ENCODE data around the gene LRRC25. TPM values are rescaled to one million over a fixed set of nuclear protein-coding genes. Genes with fewer than 3 reads are reported as not detected.

The LRRC25 gene
- total RNA-seq, 2 donors from 2014 or later: not detected

DNA sequence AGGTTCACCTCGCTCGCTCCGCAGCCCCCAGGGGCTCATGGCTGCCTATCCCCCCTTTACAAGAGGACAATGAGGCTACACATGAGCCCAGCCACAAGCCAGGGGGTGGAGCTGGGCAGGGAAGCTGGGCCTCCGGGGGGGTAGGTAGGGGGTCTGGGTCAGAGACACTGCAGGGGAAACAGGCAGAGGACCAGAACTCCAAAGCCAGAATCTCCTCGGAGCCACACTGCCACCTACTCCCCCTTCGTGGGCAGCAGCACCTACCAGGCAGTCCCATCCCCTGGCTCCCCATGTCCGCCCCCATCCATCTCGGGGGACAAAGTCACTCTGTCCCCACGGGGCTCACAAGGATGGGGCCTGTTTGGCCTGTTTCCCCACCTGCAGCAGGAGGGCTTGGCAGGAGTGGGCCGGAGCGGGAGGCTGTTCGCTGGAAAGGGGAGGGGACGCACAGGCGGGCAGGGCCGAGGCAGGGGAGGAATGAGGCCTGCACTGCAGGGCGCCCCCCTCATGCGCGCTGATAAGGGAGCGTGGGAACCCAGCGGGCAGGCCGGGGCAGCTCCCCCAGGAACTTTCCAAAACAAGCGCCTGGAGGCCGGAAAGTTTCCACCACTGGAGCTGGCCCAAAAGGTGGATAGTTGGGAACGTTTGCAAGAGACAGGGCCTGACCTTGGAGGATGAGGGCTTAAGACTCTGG, 41.1 kb upstream of the LRRC25 start:
- H3K27ac Mint-ChIP-seq: no peak overlapping the region
- DNase-seq (ENCODE audit: low spot score in 2 of 2) (no peak), ATAC-seq (no peak)
- peaks cover 5 to 6% of the 10 kb centered on the region in 2 donors for H3K9me3 Mint-ChIP-seq
- peaks cover 0 to 10% of the 10 kb centered on the region in 2 donors for H3K36me3 Mint-ChIP-seq

DNA sequence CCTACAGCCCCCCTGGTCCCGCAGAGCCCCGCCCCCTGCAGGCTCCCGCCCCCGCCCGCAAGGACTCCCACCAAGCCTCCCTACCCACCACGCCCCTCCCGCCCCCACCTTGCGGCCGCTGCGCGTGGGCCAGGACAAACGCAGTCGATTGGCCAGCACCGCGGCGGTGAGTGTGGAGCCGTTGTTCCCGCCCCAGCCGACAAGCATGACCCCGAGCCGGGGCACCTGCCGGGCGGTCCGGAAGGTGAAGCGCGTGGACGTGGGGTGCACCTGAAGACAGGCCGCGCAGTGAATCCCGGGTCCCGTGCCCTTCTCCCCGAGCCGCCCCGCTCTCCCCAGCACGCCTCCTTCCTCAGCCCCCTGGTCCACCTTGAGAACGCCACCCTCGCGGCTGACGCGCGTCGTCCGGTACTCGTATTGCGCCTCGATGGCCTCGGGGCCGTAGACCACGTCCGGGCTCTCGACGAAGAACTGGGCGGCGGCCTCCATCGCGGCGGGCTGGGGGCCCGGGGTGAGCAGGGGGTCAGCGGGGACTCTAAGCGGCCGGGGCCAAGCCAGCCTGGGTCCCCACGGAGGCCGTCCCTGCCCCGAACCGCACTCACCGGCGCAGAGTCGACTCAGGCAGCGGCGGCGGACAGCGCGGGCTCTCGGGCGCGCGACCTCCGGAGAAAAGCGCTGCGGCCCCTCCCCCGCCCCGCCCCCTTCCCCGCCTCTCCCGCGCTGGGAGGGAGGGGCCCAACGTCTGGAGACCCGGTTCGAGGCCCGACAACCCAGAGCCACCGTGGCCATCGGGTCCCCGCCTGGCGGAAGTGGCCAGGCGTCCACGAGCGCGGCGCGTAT, 40.3 kb upstream of the LRRC25 start, which contains the start of gene ISYNA1:
Gene ISYNA1, minus strand, starts transcription at position 643 of the 840 bp plus-strand sequence. Its CDS starts 154 bp downstream, at position 489.
- Mint-ChIP-seq H3K9me3 (peaks cover 5 to 6% of the 10 kb centered on the region in 2 donors), H3K36me3 (peaks cover 0 to 6% of the 10 kb centered on the region in 2 donors), H3K27ac (peak within 1 kb of the TSS in 1 of 2 donors; percentile 9)
- peak; percentile 29 to 33 for ATAC-seq
- peak in 1 of 2 donors; percentile 48 for DNase-seq (ENCODE audit: low spot score in 2 of 2)

DNA sequence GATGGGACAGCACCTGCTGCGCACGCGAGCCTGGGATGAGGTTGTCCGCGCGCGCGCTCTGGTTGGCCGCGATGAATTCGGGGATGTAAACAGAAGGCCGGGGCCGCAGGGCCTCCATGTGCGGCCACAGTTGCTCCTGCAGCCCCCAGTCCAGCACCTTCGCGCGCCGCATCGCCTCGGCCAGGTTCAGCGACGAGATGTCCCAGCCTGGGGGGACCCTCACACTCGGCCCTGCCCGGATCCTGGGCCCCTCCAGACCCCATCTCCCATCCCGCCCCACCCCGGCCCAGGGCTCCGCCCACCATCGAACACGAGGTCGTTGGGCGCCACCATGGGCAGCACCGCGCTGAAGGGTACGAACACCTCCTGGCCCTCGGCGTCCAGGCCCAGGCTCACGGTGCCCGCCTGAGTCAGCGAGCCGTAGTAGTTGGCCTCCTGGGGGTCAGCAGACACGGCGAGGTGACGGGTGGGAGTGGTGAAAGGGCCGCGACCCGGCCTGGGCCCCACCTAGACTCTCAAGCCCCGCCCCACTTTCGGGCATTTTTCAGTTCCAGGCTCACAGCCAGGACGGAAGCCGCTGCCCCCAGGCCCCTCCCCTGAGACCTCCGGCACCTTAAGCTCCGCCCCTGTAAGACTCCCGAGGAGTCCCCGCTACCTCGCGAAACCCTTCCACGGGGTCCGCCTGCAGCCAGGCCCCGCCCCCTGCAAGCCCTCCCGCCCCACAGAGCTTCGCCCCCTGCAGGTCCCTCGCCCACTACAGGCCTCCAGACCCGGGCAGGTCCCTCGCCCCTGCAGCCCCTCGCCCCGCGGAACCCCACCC, 39.5 kb upstream of the LRRC25 start:
- H3K36me3 Mint-ChIP-seq: no peaks in the 10 kb centered on the region
- no peaks in the 10 kb centered on the region for H3K9me3 Mint-ChIP-seq
- DNase-seq (ENCODE audit: low spot score in 2 of 2) (peak in 1 of 2 donors; percentile 70), ATAC-seq (peak; percentile 59 to 66)
- H3K27ac Mint-ChIP-seq: peak overlapping the region; percentile 67 to 79

DNA sequence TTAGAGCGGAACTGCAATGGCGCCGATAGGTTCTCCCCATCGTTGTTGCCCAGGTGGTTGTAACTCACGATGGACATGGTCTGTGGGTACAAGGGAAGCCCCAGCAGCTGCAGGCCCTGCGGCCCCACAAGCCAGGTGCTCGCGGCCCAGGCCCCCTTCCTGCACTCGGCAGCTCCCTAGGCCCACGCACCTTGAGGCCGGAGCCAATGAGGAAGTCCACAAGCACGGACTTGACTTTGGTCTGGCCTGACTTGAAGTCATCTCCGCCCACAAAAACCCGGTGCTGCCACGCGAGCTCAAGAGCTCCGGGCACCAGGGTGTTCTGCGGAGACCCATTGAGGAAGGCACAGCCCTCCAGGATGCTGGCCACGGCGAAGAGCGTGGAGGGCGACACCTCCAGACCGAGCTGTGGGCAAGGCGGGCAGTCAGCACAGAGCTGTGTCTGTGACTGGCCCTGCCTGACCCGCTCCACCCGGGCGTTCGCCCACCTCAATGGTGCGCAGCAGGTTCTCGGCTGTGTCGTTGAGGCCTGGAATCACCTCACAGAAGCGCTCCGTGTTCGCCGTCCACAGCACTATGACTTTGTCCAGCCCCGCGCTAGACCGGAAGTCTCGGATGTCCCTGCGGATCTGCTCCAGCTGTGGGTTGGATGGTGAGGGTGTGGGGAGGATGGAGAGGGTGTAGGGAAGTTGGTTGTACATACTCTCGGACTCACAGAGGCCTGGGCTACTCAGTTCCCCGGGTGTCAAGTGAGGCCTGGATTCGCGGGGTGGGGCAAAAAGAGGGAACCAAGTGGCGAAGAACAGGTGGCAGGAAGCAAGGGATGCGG, 38.6 kb upstream of the LRRC25 start:
- no peaks in the 10 kb centered on the region for H3K9me3 Mint-ChIP-seq

DNA sequence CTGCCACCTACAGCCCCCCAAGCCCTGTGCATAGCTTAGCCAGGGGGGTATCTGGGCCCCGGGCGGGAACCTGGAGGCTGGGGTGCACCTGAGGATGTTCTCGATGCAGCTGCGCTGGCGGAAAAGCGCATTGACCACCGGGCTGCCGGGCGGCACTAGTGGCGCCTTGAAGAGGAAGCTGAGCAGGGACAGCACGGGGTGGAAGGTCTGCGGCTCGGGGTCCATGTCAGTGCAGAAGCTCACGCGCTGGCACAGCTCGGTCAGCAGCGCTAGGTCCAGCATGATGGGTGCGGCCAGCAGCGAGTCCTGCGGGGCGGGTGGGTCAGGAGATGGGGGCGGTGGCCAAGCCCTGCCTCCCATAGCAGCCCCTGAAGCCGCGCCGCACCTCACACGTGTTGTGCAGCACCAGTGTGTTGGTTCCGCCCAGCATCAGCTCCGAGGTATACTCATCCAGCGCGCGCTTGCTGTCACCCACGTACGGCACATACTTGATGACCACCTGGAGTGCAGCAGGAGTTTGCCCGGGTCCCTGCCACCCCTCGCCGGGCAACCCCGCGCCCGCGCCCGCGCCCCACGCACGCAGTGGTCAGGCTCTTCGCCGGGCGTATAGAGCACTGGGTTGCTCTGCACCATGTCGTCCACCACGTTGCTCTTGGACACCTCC, 37.9 kb upstream of the LRRC25 start:
- DNase-seq (ENCODE audit: low spot score in 2 of 2) (no peak), ATAC-seq (no peak)
- H3K27ac Mint-ChIP-seq: no peak overlapping the region
- H3K9me3 Mint-ChIP-seq: no peaks in the 10 kb centered on the region
- H3K36me3 Mint-ChIP-seq: no peaks in the 10 kb centered on the region

More for the DNA sequence above, 38.6 kb upstream of the LRRC25 start:
- Mint-ChIP-seq H3K36me3 (no peaks in the 10 kb centered on the region), H3K27ac (peak overlapping the region; percentile 67 to 79)
- no peak for ATAC-seq
- no peak for DNase-seq (ENCODE audit: low spot score in 2 of 2)

DNA sequence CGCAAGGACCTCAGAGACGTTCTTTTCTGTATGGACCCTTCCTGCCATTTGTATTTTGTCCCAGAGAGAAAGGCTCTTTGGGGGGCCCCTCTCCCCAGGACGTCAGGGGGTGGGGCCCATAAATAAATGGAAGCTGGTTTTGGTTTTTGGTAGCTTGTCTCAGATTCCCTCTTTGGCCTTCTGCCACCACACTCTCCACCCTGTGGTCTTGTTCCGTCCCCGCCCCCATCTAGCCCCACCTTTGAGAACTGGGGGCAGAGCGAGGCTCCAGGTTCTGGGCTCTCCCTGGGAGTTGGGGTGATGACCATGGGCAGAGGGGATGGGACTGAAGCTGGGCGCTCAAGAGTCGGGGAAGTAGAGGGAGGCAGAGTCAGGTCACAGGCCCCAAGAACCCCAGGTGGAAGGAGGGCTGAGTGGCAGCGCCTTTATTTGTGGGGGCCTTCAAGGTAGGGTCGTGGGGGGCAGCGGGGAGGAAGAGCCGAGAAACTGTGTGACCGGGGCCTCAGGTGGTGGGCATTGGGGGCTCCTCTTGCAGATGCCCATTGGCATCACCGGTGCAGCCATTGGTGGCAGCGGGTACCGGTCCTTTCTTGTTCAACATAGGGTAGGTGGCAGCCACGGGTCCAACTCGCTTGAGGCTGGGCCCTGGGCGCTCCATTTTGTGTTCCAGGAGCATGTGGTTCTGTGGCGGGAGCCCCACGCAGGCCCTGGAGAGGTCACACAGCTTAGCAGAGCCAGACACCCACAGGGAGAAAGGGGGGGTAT, 37.2 kb upstream of the LRRC25 start:
- no peak for DNase-seq (ENCODE audit: low spot score in 2 of 2)
- H3K9me3 Mint-ChIP-seq: no peaks in the 10 kb centered on the region
- no peaks in the 10 kb centered on the region for H3K36me3 Mint-ChIP-seq
- no peak for ATAC-seq
- no peak overlapping the region for H3K27ac Mint-ChIP-seq

DNA sequence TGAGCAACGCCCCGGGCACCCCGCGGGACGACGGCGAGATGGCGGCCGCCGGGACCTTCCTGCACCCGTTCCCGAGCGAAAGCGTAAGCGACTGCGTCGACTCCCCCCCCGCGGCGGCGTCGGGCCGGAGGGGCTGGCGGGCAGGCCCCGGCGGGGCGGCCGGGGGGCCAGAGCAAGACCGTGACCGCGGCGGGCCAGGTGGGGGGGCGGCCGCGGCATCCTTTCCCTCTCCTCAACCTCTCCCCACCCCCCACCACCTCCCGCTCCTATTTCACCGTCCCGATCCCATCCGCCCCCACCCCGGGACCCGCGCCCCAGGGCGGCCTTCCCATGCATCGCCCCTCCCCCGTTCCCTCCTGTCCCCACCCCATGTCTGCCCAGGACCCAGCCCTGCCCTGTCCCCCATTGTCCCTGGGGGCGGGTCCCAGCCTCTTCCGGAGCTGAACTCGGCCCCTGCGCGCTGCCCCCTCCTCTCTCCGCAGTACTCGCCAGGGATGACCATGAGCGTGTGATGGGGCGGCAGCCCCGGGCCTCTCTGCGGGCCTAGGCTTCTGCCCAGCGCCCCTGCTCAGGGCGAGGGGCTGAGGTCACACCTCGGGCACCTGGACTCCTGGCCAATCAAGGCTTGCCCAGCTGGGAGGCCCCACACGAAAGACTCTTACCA, 36.4 kb upstream of the LRRC25 start:
- DNase-seq (ENCODE audit: low spot score in 2 of 2) (no peak), ATAC-seq (no peak)
- Mint-ChIP-seq H3K36me3 (no peaks in the 10 kb centered on the region), H3K9me3 (no peaks in the 10 kb centered on the region), H3K27ac (no peak overlapping the region)

DNA sequence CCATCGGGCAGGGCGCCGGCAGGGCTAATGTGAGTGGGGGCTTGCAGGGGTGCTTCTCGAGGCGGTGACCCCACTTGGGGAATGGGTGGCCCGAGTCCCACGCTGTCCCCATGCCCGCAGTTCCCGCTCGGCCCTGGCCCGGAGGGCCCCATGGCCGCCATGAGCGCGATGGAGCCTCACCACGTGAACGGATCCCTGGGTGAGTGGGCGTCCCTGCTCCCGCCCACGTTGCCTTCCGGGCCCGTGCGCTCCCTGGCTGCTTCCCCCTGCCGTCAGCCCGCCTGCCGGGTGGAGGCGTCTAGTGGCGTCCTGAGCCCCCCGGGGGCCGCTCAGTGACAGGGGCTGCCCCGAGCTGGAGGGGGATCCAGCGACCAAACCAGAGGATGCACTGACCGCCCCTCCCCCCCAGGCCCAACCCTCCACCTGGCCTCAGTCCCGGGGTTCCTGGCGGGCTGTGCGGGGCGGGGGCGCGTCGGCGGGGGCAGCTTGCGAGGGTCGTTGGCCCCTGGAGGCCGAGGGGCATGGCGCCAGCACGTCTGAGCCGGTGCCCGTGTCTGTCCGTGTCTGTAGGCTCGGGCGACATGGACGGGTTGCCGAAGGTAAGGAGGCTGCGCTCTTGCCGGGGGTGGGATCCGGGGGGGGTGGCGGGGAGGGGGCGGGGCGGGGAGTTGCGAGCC, 35.7 kb upstream of the LRRC25 start:
- Mint-ChIP-seq H3K9me3 (no peaks in the 10 kb centered on the region), H3K27ac (no peak overlapping the region), H3K36me3 (no peaks in the 10 kb centered on the region)
- DNase-seq (ENCODE audit: low spot score in 2 of 2): no peak
- ATAC-seq: no peak

DNA sequence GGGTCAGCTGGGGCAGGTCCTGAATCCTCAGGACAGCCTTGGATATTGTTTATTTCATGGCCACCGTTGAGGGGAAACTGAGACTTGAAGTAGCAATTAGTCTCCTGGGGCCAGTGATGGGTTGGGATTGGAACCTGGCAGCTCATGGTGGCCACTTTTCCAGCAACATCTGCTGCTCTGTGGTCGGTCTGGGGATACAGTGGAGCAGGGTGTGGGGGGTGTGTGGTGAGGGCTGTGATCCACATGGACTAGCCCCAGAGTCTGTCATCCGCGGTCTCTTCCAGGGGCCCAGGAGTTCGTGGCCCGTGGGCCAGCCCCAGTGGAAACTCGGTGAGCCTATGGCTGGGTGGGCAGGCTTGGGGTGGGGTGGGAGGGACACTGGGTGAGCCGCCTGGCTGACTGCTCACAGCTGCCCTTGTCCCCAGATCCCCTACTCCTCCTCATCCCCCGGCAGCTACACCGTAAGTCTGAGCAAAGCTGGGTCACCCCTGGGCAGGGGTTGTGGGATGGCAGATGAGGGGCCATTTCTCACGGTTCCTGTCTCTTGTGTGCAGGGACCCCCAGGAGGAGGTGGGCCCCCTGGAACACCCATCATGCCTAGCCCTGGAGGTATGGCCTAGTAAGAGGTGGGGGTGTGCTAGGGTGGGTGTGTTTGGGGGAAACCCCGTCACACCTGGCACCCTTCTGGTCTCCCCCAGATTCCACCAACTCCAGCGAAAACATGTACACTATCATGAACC, 35.0 kb upstream of the LRRC25 start:
- no peak for DNase-seq (ENCODE audit: low spot score in 2 of 2)
- Mint-ChIP-seq H3K36me3 (no peaks in the 10 kb centered on the region), H3K9me3 (no peaks in the 10 kb centered on the region), H3K27ac (no peak overlapping the region)
- no peak for ATAC-seq

DNA sequence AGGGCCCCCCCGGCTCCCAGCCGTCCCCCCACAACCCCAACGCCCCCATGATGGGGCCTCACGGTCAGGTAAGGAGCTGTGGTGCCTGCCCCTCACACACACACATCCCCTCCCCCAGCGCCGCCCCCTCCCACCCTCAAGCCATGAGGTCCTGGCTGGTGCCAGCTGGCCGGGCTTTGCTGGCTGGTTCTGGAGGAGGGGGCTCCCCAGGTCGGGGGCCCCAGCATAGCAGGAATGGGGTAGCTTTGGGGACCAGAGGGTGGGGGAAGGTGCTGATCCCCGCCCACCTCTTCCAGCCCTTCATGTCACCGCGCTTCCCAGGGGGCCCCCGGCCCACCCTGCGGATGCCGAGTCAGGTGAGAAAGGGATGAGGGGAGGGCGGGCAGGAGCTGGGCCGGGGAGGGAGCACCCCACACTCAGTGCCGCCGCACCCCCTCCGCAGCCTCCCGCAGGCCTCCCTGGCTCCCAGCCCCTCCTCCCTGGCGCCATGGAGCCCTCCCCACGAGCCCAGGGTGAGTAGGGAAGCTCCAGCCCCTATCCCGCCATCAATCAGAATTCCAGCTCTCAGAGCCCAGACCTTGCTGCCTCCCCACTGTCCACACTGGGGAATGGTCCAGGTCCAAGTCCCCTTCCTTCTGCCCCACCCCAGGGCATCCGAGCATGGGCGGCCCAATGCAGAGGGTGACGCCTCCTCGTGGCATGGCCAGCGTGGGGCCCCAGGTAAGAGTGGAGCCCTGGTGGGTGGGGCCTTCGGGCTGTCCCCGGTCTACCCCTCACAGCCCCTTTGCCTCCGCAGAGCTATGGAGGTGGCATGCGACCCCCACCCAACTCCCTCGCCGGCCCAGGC, 34.2 kb upstream of the LRRC25 start:
- ATAC-seq (no peak), DNase-seq (ENCODE audit: low spot score in 2 of 2) (no peak)
- Mint-ChIP-seq H3K36me3 (no peaks in the 10 kb centered on the region), H3K9me3 (no peaks in the 10 kb centered on the region), H3K27ac (no peak overlapping the region)

DNA sequence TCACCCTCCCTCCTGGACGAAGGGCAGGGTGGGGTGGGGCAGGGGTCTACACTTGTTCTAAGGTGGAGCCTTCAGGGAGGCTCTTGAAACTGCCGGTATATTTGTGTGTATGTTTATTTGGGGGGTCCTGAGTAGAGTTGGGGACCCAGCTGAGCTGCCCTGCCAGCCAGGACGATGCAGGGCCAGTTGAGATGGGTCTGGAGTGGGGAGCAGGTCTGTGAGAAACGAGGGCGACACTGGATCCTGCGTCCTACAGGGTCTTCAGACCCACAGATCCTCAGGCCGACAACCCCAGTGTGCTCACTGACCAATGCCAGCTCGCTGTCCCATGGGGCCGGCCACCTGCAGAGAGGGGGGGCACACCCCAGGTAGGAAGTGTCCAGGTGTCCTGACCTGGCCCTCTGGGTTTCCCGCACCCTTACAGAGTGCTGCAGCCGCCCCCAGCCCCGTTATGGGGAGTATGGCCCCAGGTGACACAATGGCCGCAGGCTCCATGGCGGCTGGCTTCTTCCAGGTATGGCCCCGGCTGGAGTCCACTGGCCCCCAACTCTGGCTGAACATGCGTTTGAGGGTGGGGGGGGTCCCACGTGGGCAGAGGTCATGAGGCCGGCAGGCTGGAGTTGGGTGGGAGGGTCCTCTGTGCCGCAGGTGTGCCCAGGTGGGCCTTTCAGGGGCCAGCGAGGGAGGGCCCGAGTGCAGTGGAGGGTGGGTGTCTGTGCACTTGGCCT, 33.2 kb upstream of the LRRC25 start:
- no peak for DNase-seq (ENCODE audit: low spot score in 2 of 2)
- no peaks in the 10 kb centered on the region for H3K36me3 Mint-ChIP-seq
- ATAC-seq: no peak
- no peak overlapping the region for H3K27ac Mint-ChIP-seq
- H3K9me3 Mint-ChIP-seq: no peaks in the 10 kb centered on the region

DNA sequence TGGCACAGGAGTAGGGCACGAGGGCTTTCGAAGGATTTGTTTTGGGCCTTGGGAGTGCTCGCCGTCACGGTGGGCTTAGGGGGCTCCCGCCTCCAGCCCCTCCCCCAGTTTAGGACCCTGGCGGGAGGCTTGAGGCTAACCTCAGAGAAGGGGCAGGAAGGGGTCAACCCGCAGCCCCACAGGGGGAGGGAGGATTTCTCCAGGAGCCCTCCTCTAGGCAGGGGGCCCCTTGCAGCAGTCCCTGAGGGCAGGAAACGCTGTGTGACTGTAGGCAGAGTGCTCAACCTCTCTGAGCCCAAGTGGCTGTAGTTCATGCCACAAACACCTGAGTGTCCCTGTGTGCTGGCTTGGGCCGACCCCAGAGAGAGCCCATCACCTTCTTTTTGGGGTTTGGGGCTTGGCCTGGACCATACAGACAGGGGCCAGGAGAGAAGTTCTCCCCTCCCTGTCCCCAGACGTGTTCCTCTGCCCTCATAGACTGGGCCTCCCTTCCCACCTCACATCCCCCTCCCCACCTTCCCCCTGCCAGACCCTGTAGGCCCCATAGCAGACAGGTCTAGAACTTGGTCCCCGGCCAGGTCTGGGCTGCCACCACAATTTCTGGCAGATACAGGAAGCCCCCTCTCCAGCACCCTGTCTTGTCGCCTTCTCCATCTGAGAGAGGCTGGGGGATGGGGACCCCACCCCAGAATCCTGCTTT, 32.4 kb upstream of the LRRC25 start:
- no peak for DNase-seq (ENCODE audit: low spot score in 2 of 2)
- Mint-ChIP-seq H3K27ac (no peak overlapping the region), H3K9me3 (no peaks in the 10 kb centered on the region), H3K36me3 (no peaks in the 10 kb centered on the region)
- ATAC-seq: no peak

Measured in activated naive CD4-positive, alpha-beta T cell treated with anti-CD3 and anti-CD28 coated beads, Interleukin-2, amount 50 U/mL, for 72 hours (primary cell).